Kidney (tissue), 14 donors: ENCODE data around the gene MSI2. TPM values are rescaled to one million over a fixed set of nuclear protein-coding genes. Genes with fewer than 3 reads are reported as not detected.

Experiments
- DNase-seq, 5 donors: peaks; one replicate each; pipeline ENCODE4 v3.0.0-alpha.2; 2013 to 2020
- FAIRE-seq: peaks from 2 replicates; lab custom pipeline; 2012; peaks lifted over from hg19 to GRCh38; lab: Jason Lieb, UNC
- H3K27ac ChIP-seq, 2 donors: one replicate each; pipeline ENCODE4 v1.7.0; 2013; ENCODE audit warnings: low read depth in 2 of 2, low read length in 2 of 2, inconsistent platforms in 1 of 2
- H3K27me3 ChIP-seq: one replicate; pipeline ENCODE4 v1.7.1; 2013; ENCODE audit warnings: low read length, inconsistent platforms; ENCODE audit not compliant: control insufficient read depth, insufficient read depth
- H3K36me3 ChIP-seq, 3 donors: one replicate each; pipeline versions ENCODE4 v1.7.0 to v1.7.1; 2013; ENCODE audit warnings: low read length in 3 of 3, control low read depth in 1 of 3, inconsistent platforms in 1 of 3; ENCODE audit not compliant: insufficient read depth in 3 of 3, control insufficient read depth in 2 of 3
- H3K4me1 ChIP-seq, 3 donors: one replicate each; pipeline versions ENCODE4 v1.7.0 to v1.7.1; 2013; ENCODE audit warnings: low read length in 3 of 3, inconsistent platforms in 1 of 3, low read depth in 1 of 3; ENCODE audit not compliant: control insufficient read depth in 2 of 3, insufficient read depth in 2 of 3
- H3K4me3 ChIP-seq, 3 donors: one replicate each; pipeline versions ENCODE4 v1.7.0 to v1.8.1; 2013; ENCODE audit warnings: low read length in 3 of 3, control low read depth in 1 of 3, inconsistent platforms in 1 of 3
- H3K9ac ChIP-seq, 3 donors: one replicate each; pipeline versions ENCODE4 v1.7.0 to v1.7.1; 2013; ENCODE audit warnings: low read length in 3 of 3, control low read depth in 1 of 3, inconsistent platforms in 1 of 3
- H3K9me3 ChIP-seq, 3 donors: one replicate each; pipeline versions ENCODE4 v1.7.0 to v1.7.1; 2013; ENCODE audit warnings: low read length in 3 of 3, control low read depth in 1 of 3, inconsistent platforms in 1 of 3; ENCODE audit not compliant: control insufficient read depth in 2 of 3, insufficient read depth in 1 of 3
- intact Hi-C: fragments of 100-400 bp; cut with DNase I; formaldehyde crosslinking; loops from one replicate; pipeline ENCODE4 v1.11.1; 2022
- polyA plus RNA-seq: library from polyadenylated mRNA; stranded (reverse); fragments of 350-450 nt; fragmentation: Illumina TruSeq; extraction: RNeasy Lipid Tissue Mini Kit (QIAGEN cat#74804); gene quantifications from one replicate; pipeline ENCODE4 v1.2.3, GENCODE V29; 2014; ENCODE audit warnings: low read depth, low replicate concordance; ENCODE audit not compliant: insufficient read depth
- total RNA-seq: library from RNA; stranded (reverse); fragmentation: NEBNext Ultra II Directional; extraction: Animal tissue kit (Norgen Biotek cat#: 25700); gene quantifications from one replicate; pipeline ENCODE4 v1.2.1, GENCODE V29; 2021
- TF ChIP-seq, protein P1 (sequence below): IDR thresholded peaks from 3 replicates; pipeline ENCODE4 v1.5.1; 2012; ENCODE audit warnings: mild to moderate bottlenecking, moderate library complexity, borderline replicate concordance; ENCODE audit not compliant: insufficient read depth; ENCODE audit errors: extremely low read depth
- donor health status: control.
- donor health status: control.
- donor health status: control.
- donor health status: control.
- donor health status: control.
- donor health status: DM: yes; HTN: yes; CAD: no.
- donor health status: Normal renal cell carcinoma (clear cell type).

Gene MSI2
- total and polyA plus RNA-seq, 2 donors from 2014 or later, result 69.2 to 151 TPM

DNA sequence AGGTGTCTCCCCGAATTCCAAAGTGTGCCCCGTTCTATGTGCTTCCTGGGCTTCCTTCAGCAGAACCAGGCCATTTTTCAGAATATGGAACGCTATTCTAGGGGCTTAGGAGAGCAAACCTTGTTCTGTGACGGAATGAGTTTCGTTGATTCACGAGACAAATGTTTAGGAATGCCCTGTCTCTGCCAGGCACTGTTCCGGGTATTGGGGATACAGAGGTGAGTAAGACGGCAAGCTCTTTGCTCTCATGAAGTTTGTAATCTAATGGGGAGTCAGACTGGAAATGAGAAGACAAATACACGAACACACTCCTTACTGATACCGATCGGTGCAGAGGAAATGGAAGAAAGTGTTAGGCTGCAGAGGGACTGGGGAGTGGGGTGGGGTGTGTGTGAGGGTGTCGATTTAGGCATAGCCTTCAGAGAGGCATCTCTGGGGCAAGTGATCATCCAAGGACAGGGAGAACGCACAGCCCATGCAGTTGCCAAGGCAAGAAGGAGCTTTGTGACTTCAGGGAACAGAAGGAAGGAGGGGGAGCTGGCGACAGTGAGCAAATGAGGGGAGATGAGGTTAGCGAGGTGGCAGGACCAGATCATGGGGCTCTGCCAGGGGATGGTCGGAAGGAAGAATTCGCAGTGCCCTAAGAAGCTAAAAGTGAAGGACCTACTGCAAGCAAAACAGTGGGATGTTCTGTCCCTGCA, 189.6 kb downstream of the MSI2 start:
- Histone ChIP-seq H3K36me3 (no peaks in the 10 kb centered on the region), H3K27ac (no peak overlapping the region), H3K27me3 (no peaks in the 10 kb centered on the region), H3K4me1 (peaks cover 16 to 32% (median 27%) of the 10 kb centered on the region in 3 donors), H3K4me3 (no peak overlapping the region), H3K9me3 (no peaks in the 10 kb centered on the region), H3K9ac (no peak overlapping the region)
- DNase-seq, result no peak
- intact Hi-C loops, result no loop called here
- no peak for FAIRE-seq
- TF ChIP-seq, protein P1, sequence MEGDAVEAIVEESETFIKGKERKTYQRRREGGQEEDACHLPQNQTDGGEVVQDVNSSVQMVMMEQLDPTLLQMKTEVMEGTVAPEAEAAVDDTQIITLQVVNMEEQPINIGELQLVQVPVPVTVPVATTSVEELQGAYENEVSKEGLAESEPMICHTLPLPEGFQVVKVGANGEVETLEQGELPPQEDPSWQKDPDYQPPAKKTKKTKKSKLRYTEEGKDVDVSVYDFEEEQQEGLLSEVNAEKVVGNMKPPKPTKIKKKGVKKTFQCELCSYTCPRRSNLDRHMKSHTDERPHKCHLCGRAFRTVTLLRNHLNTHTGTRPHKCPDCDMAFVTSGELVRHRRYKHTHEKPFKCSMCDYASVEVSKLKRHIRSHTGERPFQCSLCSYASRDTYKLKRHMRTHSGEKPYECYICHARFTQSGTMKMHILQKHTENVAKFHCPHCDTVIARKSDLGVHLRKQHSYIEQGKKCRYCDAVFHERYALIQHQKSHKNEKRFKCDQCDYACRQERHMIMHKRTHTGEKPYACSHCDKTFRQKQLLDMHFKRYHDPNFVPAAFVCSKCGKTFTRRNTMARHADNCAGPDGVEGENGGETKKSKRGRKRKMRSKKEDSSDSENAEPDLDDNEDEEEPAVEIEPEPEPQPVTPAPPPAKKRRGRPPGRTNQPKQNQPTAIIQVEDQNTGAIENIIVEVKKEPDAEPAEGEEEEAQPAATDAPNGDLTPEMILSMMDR, result no peak

DNA sequence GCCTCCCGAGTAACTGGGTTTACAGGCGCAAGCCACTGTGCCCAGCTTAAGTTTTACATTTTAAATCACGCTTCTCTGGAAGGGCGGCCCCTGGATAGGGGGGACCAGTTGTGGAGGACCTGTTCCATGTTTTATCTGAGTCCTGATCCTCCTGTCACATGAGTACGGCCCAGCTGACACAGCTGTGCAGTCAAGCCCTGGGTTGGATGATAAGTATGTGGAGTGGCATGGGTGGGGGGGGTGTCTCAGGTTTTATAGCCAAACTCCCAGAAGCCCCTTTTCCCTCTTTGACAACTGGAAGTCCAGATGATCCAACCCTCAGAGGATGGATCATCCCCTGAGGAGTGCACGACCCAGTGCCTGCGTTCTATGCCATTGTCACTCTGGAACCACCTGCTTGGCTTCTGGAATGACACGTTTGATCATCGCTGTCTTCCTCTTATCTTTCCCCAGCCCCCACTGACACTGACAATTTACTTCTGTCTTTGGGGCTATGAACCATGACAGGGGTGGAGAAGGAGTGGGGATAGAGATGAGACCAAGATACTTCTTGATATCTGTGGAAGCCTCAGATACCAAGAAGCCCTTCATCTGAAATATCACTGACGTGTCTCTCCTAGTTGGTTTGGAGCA, 191.2 kb downstream of the MSI2 start:
- TF ChIP-seq, protein P1, result no peak
- H3K9ac ChIP-seq, result no peak overlapping the region
- FAIRE-seq, result no peak
- peak in 2 of 5 donors; percentile 33 to 47 for DNase-seq
- no peak overlapping the region for H3K4me3 ChIP-seq
- no peak overlapping the region for H3K27ac ChIP-seq
- H3K4me1 ChIP-seq, result peaks cover 9 to 31% (median 28%) of the 10 kb centered on the region in 3 donors
- no peaks in the 10 kb centered on the region for H3K9me3 ChIP-seq
- intact Hi-C loops, result no loop called here
- no peaks in the 10 kb centered on the region for H3K27me3 ChIP-seq
- peaks cover 0 to 4% (median 0%) of the 10 kb centered on the region in 3 donors for H3K36me3 ChIP-seq

GRCh38 chr17:57447990-57448758, 191.9 kb downstream of the MSI2 start:
- Histone ChIP-seq H3K27me3 (no peaks in the 10 kb centered on the region), H3K36me3 (peaks cover 0 to 4% (median 0%) of the 10 kb centered on the region in 3 donors), H3K9ac (no peak overlapping the region), H3K9me3 (no peaks in the 10 kb centered on the region), H3K4me3 (no peak overlapping the region), H3K27ac (no peak overlapping the region), H3K4me1 (peaks cover 9 to 28% (median 25%) of the 10 kb centered on the region in 3 donors)
- intact Hi-C loops, result no loop called here
- TF ChIP-seq, protein P1, result no peak
- DNase-seq (no peak), FAIRE-seq (no peak)
